Epithelial cell of proximal tubule (primary cell): Measurements from ENCODE around the gene ADAMTS1. TPM values are rescaled to one million over a fixed set of nuclear protein-coding genes. Genes with fewer than 3 reads are reported as not detected.

Experiments used
- DNase-seq: peaks from one replicate; pipeline ENCODE4 v3.0.0-alpha.2; 2011; ENCODE audit warnings: low read depth
- H3K4me3 ChIP-seq: 2 replicates; pipeline ENCODE4 v1.5.1; 2011; ENCODE audit warnings: low read depth, mild to moderate bottlenecking, low read length
- total RNA-seq: library from RNA; depleted of rRNA; stranded (reverse); fragments of >200 nt; gene quantifications from 2 replicates; pipeline ENCODE4 v1.2.3, GENCODE V29; 2015
- TF ChIP-seq, protein P1 (sequence below): conservative IDR thresholded peaks from 2 replicates; pipeline ENCODE4 v1.5.1; 2012; ENCODE audit warnings: low read depth, mild to moderate bottlenecking, low read length

Gene ADAMTS1
- total RNA-seq, 1 donor from 2014 or later: 55.6 TPM

DNA sequence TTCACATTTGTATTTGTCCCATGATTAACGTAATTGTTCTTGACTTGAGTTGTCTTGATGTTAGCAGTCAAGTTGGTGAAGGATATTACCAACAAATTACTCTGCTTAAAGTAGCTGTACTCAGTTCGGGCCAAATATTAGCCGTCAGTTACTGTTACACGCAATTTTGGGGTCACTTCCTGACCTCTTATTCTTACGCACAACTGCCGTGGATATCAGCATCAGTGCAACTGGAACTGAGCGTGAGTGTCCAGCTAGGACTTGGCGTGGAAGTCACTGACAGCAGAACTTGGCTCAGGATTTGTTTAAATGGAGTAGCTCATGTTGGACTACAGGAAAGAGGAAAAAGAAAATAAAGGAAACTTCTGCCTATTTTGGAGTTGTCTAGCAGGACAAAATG is 56.4 kb downstream of the ADAMTS1 start:
- TF ChIP-seq, protein P1, sequence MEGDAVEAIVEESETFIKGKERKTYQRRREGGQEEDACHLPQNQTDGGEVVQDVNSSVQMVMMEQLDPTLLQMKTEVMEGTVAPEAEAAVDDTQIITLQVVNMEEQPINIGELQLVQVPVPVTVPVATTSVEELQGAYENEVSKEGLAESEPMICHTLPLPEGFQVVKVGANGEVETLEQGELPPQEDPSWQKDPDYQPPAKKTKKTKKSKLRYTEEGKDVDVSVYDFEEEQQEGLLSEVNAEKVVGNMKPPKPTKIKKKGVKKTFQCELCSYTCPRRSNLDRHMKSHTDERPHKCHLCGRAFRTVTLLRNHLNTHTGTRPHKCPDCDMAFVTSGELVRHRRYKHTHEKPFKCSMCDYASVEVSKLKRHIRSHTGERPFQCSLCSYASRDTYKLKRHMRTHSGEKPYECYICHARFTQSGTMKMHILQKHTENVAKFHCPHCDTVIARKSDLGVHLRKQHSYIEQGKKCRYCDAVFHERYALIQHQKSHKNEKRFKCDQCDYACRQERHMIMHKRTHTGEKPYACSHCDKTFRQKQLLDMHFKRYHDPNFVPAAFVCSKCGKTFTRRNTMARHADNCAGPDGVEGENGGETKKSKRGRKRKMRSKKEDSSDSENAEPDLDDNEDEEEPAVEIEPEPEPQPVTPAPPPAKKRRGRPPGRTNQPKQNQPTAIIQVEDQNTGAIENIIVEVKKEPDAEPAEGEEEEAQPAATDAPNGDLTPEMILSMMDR: no peak
- no peak for DNase-seq
- no peak overlapping the region for H3K4me3 ChIP-seq

Other genes starting within 250 kb of the ADAMTS1 start
- 2.4 and 3.4 TPM in 2 replicates for gene ADAMTS5, start 121.7 kb upstream of the ADAMTS1 start, total RNA-seq